Panc1 (cell line): ENCODE data around the gene TRIM33. TPM values are rescaled to one million over a fixed set of nuclear protein-coding genes. Genes with fewer than 3 reads are reported as not detected.

Experiments
- ATAC-seq: fragments of 200-7000 bp; cut with Tn5 transposase; 2 replicates; pipeline ENCODE4 v1.9.1; 2020; ENCODE audit warnings: mild to moderate bottlenecking, moderate library complexity
- BruUV-seq: library from RNA; stranded (reverse); fragments of 400-500 nt; replicated peaks from 2 replicates; lab custom pipeline; 2021; lab: Mats Ljungman, UMichigan
- CTCF ChIA-PET: fragments of 300-600 bp; sonication (Branson Sonifier 250); formaldehyde crosslinking; loops from one replicate; lab custom pipeline; 2022; ENCODE audit warnings: antibody characterized with exemption; lab: Charles Lee
- POLR2A ChIA-PET: fragments of 300-600 bp; sonication (Branson Sonifier 250); formaldehyde crosslinking; loops from one replicate; lab custom pipeline; 2022; ENCODE audit warnings: antibody characterized with exemption; lab: Charles Lee
- DNase-seq: peaks from one replicate; pipeline ENCODE4 v3.0.0-alpha.2; 2010; ENCODE audit warnings: low read depth, low spot score
- H3K27ac ChIP-seq: 2 replicates; pipeline ENCODE4 v1.5.1; 2011; ENCODE audit warnings: mild to moderate bottlenecking, low read length, inconsistent platforms
- H3K27me3 ChIP-seq: fragments of 200-500 bp; sonication (Bioruptor generic); 2 replicates; pipeline ENCODE4 v1.6.0; 2014; ENCODE audit warnings: low read length, inconsistent platforms; ENCODE audit not compliant: control insufficient read depth, insufficient read depth
- H3K36me3 ChIP-seq: fragments of 200-500 bp; sonication (Bioruptor generic); 2 replicates; pipeline ENCODE4 v1.5.1; 2014; ENCODE audit warnings: inconsistent platforms, mild to moderate bottlenecking, low read length, moderate library complexity; ENCODE audit not compliant: control insufficient read depth, insufficient read depth
- H3K4me1 ChIP-seq: 2 replicates; pipeline ENCODE4 v1.5.1; 2011; ENCODE audit warnings: inconsistent platforms, mild to moderate bottlenecking, low read length, moderate library complexity; ENCODE audit not compliant: control insufficient read depth, insufficient read depth
- H3K4me3 ChIP-seq, 2 experiments: 2 replicates each; pipeline ENCODE4 v1.5.1; 2011 to 2012; ENCODE audit warnings: low read depth in 2 of 2, low read length in 2 of 2, mild to moderate bottlenecking in 2 of 2, inconsistent platforms in 1 of 2, moderate library complexity in 1 of 2
- H3K9me3 ChIP-seq: fragments of 200-500 bp; sonication (Bioruptor generic); 2 replicates; pipeline ENCODE4 v1.5.1; 2014; ENCODE audit warnings: low read depth, mild to moderate bottlenecking, inconsistent platforms, low read length, moderate library complexity; ENCODE audit not compliant: control insufficient read depth, insufficient read depth
- POLR2AphosphoS5 ChIP-seq: IDR thresholded peaks from 2 replicates; pipeline ENCODE4 v1.6.1; 2012; ENCODE audit warnings: mild to moderate bottlenecking, low read depth, low read length, moderate library complexity
- SIN3A ChIP-seq: IDR thresholded peaks from 2 replicates; pipeline ENCODE4 v1.6.1; 2012; ENCODE audit warnings: low read depth, mild to moderate bottlenecking, low read length, moderate library complexity, borderline replicate concordance; ENCODE audit not compliant: insufficient read depth
- TCF7L2 ChIP-seq: IDR thresholded peaks from 2 replicates; pipeline ENCODE4 v1.6.1; 2011; ENCODE audit warnings: mild to moderate bottlenecking, low read depth, low read length, inconsistent platforms
- in situ Hi-C: cut with HindIII; loops from 2 replicates; pipeline ENCODE4 v1.10.0; 2016; ENCODE audit warnings: low sequenced_read_pairs, low pct_unique_long_range_greater_than_20kb
- intact Hi-C: fragments of 100-400 bp; cut with micrococcal nuclease; formaldehyde crosslinking; loops from one replicate; pipeline ENCODE4 v1.10.0; 2022; ENCODE audit not compliant: unreplicated experiment
- total RNA-seq: library from RNA; stranded (reverse); gene quantifications from one replicate; pipeline ENCODE4 v1.2.1, GENCODE V29; 2021; ENCODE audit not compliant: unreplicated experiment
- TF ChIP-seq, protein P1 (sequence below): fragments of 450-650 bp; IDR thresholded peaks from 2 replicates; pipeline ENCODE4 v1.5.1; 2017; ENCODE audit warnings: mild to moderate bottlenecking
- TF ChIP-seq, protein P2 (sequence below), 2 experiments: IDR thresholded peaks; 2 replicates each; pipeline ENCODE4 v1.6.1; 2011 to 2012; ENCODE audit warnings: low read depth in 2 of 2, control low read depth in 1 of 2, low read length in 1 of 2, mild to moderate bottlenecking in 1 of 2, moderate library complexity in 1 of 2; ENCODE audit not compliant: insufficient read depth in 1 of 2

TRIM33 gene
- total RNA-seq, 1 experiment from 2014 or later: 22.2 TPM

- Histone ChIP-seq H3K36me3 (no peaks in the 10 kb centered on the region), H3K4me1 (no peaks in the 10 kb centered on the region), H3K27me3 (no peaks in the 10 kb centered on the region), H3K4me3 (no peak overlapping the region), H3K27ac (no peak overlapping the region), H3K9me3 (no peaks in the 10 kb centered on the region)
- in situ Hi-C loops: no loop called here
- ATAC-seq (no peak), DNase-seq (no peak)
- ChIA-PET CTCF (no interaction called here), POLR2A (interaction anchor here (0.7 kb wide), 1 partner anchor 20 kb away, joined by 3 read pairs; no protein-coding TSS in a partner anchor)
- TF ChIP-seq, protein P1, sequence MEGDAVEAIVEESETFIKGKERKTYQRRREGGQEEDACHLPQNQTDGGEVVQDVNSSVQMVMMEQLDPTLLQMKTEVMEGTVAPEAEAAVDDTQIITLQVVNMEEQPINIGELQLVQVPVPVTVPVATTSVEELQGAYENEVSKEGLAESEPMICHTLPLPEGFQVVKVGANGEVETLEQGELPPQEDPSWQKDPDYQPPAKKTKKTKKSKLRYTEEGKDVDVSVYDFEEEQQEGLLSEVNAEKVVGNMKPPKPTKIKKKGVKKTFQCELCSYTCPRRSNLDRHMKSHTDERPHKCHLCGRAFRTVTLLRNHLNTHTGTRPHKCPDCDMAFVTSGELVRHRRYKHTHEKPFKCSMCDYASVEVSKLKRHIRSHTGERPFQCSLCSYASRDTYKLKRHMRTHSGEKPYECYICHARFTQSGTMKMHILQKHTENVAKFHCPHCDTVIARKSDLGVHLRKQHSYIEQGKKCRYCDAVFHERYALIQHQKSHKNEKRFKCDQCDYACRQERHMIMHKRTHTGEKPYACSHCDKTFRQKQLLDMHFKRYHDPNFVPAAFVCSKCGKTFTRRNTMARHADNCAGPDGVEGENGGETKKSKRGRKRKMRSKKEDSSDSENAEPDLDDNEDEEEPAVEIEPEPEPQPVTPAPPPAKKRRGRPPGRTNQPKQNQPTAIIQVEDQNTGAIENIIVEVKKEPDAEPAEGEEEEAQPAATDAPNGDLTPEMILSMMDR: no peak
- no peak for TF ChIP-seq TCF7L2
- BruUV-seq: no TSS peak
- intact Hi-C loops: no loop called here
These were observed 160.1 kb downstream of the TRIM33 start for GRCh38 chr1:114350731-114351445.

DNA sequence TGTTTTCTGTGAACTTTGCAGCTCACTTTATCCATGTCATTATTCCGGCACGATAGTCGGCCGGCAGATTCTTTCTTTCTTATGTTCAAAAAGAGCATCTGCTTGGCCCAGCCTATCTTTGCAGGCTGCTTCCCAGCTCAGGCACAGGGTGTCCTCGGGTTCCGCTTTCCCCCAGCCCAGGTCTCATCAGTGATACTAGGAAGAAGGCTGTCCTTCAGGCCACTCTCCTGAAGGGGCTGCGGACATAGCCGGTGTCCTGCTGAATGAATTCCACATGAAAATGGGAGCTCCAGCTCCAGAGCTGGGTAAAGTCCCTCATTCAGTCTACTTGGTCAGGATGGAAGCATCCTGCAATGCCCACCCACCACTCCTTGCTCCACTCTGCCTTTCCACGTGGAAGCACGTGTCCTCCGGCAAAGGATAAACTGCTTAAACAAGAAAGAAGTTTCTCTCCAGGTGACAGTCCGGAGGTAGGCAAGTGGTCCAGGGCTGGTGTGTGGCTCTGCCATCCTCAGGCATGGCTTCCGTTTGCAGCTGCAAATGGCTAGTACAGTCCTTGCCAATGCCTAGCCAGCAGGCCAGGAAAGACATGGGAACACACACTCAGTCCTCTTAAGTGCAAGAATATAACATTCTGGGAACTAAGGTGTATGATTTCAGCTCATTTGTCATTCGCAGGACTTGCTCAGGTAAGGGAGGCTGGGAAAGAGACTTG is 161.0 kb downstream of the TRIM33 start:
- in situ Hi-C loops (no loop called here), intact Hi-C loops (loop anchor here (5.0 kb wide), 2 partner anchors 77 to 322 kb away; partner anchors contain the start of gene DENND2C)
- no peak overlapping the region for H3K27ac ChIP-seq
- no TSS peak for BruUV-seq
- no peaks in the 10 kb centered on the region for H3K4me1 ChIP-seq
- ChIA-PET POLR2A (interaction anchor here (0.7 kb wide), 1 partner anchor 21 kb away, joined by 3 read pairs; no protein-coding TSS in a partner anchor), CTCF (no interaction called here)
- H3K27me3 ChIP-seq: no peaks in the 10 kb centered on the region
- no peak for ATAC-seq
- TF ChIP-seq, protein P1: no peak
- TF ChIP-seq, protein P2, sequence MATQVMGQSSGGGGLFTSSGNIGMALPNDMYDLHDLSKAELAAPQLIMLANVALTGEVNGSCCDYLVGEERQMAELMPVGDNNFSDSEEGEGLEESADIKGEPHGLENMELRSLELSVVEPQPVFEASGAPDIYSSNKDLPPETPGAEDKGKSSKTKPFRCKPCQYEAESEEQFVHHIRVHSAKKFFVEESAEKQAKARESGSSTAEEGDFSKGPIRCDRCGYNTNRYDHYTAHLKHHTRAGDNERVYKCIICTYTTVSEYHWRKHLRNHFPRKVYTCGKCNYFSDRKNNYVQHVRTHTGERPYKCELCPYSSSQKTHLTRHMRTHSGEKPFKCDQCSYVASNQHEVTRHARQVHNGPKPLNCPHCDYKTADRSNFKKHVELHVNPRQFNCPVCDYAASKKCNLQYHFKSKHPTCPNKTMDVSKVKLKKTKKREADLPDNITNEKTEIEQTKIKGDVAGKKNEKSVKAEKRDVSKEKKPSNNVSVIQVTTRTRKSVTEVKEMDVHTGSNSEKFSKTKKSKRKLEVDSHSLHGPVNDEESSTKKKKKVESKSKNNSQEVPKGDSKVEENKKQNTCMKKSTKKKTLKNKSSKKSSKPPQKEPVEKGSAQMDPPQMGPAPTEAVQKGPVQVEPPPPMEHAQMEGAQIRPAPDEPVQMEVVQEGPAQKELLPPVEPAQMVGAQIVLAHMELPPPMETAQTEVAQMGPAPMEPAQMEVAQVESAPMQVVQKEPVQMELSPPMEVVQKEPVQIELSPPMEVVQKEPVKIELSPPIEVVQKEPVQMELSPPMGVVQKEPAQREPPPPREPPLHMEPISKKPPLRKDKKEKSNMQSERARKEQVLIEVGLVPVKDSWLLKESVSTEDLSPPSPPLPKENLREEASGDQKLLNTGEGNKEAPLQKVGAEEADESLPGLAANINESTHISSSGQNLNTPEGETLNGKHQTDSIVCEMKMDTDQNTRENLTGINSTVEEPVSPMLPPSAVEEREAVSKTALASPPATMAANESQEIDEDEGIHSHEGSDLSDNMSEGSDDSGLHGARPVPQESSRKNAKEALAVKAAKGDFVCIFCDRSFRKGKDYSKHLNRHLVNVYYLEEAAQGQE (IDR thresholded peaks at IDR 0.05; ENCODE audit: insufficient read depth in 1 of 2, low read depth in 2 of 2, low read length in 1 of 2): no peak
- TF ChIP-seq SIN3A (no peak), POLR2AphosphoS5 (no peak), TCF7L2 (no peak)
- H3K4me3 ChIP-seq: no peak overlapping the region
- DNase-seq: no peak
- no peaks in the 10 kb centered on the region for H3K36me3 ChIP-seq
- H3K9me3 ChIP-seq: no peaks in the 10 kb centered on the region
